ENCODE measurements around the gene ATP2B1.

Gene ATP2B1

GRCh38 chr12:89621521-89621920 is 87.1 kb downstream of the ATP2B1 start:
- no peak overlapping the region for H3K4me3 ChIP-seq (ENCODE audit: low read depth, low read length)
- no peak for TF ChIP-seq CTCF (IDR thresholded peaks at IDR 0.05; ENCODE audit: low read depth, low read length)

- no peak for TF ChIP-seq CTCF (IDR thresholded peaks at IDR 0.05; ENCODE audit: low read depth, low read length)
- no peak overlapping the region for H3K4me3 ChIP-seq (ENCODE audit: low read depth, low read length)
These were observed 88.9 kb downstream of the ATP2B1 start for GRCh38 chr12:89619764-89620163.

- no peak overlapping the region for H3K4me3 ChIP-seq (ENCODE audit: low read depth, low read length)
- TF ChIP-seq CTCF (IDR thresholded peaks at IDR 0.05; ENCODE audit: low read depth, low read length): no peak
These were observed 90.3 kb downstream of the ATP2B1 start for GRCh38 chr12:89618113-89618862.

GRCh38 chr12:89610366-89610765 is 98.3 kb downstream of the ATP2B1 start:
- H3K4me3 ChIP-seq (ENCODE audit: low read depth, low read length): no peak overlapping the region
- TF ChIP-seq CTCF (IDR thresholded peaks at IDR 0.05; ENCODE audit: low read depth, low read length): no peak

GRCh38 chr12:89603678-89604077 is 105.0 kb downstream of the ATP2B1 start:
- H3K4me3 ChIP-seq (ENCODE audit: low read depth, low read length): no peak overlapping the region

GRCh38 chr12:89597770-89598169 is 110.9 kb downstream of the ATP2B1 start:
- H3K4me3 ChIP-seq (ENCODE audit: low read depth, low read length): no peak overlapping the region
- no peak for TF ChIP-seq CTCF (IDR thresholded peaks at IDR 0.05; ENCODE audit: low read depth, low read length)

More at GRCh38 chr12:89603678-89604077, 105.0 kb downstream of the ATP2B1 start:
- no peak for TF ChIP-seq CTCF (IDR thresholded peaks at IDR 0.05; ENCODE audit: low read depth, low read length)

- TF ChIP-seq CTCF (IDR thresholded peaks at IDR 0.05; ENCODE audit: low read depth, low read length): no peak
- no peak overlapping the region for H3K4me3 ChIP-seq (ENCODE audit: low read depth, low read length)
These were observed 111.4 kb downstream of the ATP2B1 start for GRCh38 chr12:89597210-89597609.
